H9 (cell line): ENCODE measurements around the gene MXRA5. TPM values are rescaled to one million over a fixed set of nuclear protein-coding genes. Genes with fewer than 3 reads are reported as not detected.
"Not testable (repeated sequence)": the region's sequence is repeated elsewhere in the genome, so short reads cannot be mapped to it uniquely, and the experiment has no call there.

Experiments
- DNase-seq: peaks from one replicate; pipeline ENCODE4 v3.0.0-alpha.2; 2017
- H2AFZ ChIP-seq: one replicate; pipeline ENCODE4 v1.6.1; 2013; ENCODE audit warnings: mild to moderate bottlenecking, low read length, control low read depth, moderate library complexity
- H2AK5ac ChIP-seq: 2 replicates; pipeline ENCODE4 v1.6.1; 2013; ENCODE audit warnings: low read length, control low read depth, mixed read lengths; ENCODE audit not compliant: insufficient read length
- H2BK120ac ChIP-seq: one replicate; pipeline ENCODE4 v1.6.1; 2013; ENCODE audit warnings: low read depth, mild to moderate bottlenecking, low read length, control low read depth, inconsistent platforms; ENCODE audit not compliant: poor library complexity, severe bottlenecking
- H2BK12ac ChIP-seq: 2 replicates; pipeline ENCODE4 v1.6.1; 2013; ENCODE audit warnings: low read length, control low read depth, mixed read lengths, low read depth; ENCODE audit not compliant: insufficient read length
- H2BK15ac ChIP-seq: 2 replicates; pipeline ENCODE4 v1.6.1; 2013; ENCODE audit warnings: low read depth, low read length, control low read depth
- H2BK20ac ChIP-seq: one replicate; pipeline ENCODE4 v1.6.1; 2013; ENCODE audit warnings: low read depth, mild to moderate bottlenecking, low read length, control low read depth, inconsistent platforms; ENCODE audit not compliant: poor library complexity, severe bottlenecking
- H2BK5ac ChIP-seq: 2 replicates; pipeline ENCODE4 v1.6.1; 2013; ENCODE audit warnings: low read length, control low read depth, mixed read lengths; ENCODE audit not compliant: insufficient read length
- H3K14ac ChIP-seq: 2 replicates; pipeline ENCODE4 v1.6.1; 2013; ENCODE audit warnings: low read length, control low read depth; ENCODE audit not compliant: insufficient read depth
- H3K18ac ChIP-seq: 2 replicates; pipeline ENCODE4 v1.6.1; 2013; ENCODE audit warnings: low read depth, mild to moderate bottlenecking, mixed read lengths, low read length, control low read depth; ENCODE audit not compliant: insufficient read length
- H3K23ac ChIP-seq: 2 replicates; pipeline ENCODE4 v1.6.1; 2013; ENCODE audit warnings: low read length, control low read depth, mixed read lengths, low read depth; ENCODE audit not compliant: insufficient read length
- H3K23me2 ChIP-seq: 2 replicates; pipeline ENCODE4 v1.6.1; 2013; ENCODE audit warnings: low read depth, mild to moderate bottlenecking, mixed read lengths, low read length, control low read depth; ENCODE audit not compliant: insufficient read length, poor library complexity, severe bottlenecking
- H3K27ac ChIP-seq: 2 replicates; pipeline ENCODE4 v1.5.1; 2013; ENCODE audit warnings: low read length, control low read depth, mixed read lengths, low read depth; ENCODE audit not compliant: insufficient read length
- H3K27me3 ChIP-seq: 2 replicates; pipeline ENCODE4 v1.6.1; 2013; ENCODE audit warnings: low read length, control low read depth, inconsistent platforms; ENCODE audit not compliant: insufficient read depth
- H3K4ac ChIP-seq: 2 replicates; pipeline ENCODE4 v1.6.1; 2013; ENCODE audit warnings: low read depth, mild to moderate bottlenecking, control low read depth, inconsistent platforms, low read length, moderate library complexity
- H3K4me1 ChIP-seq: 2 replicates; pipeline ENCODE4 v1.6.1; 2013; ENCODE audit warnings: low read length, control low read depth, inconsistent platforms; ENCODE audit not compliant: insufficient read depth
- H3K4me2 ChIP-seq: 2 replicates; pipeline ENCODE4 v1.6.1; 2013; ENCODE audit warnings: low read length, control low read depth, mixed read lengths; ENCODE audit not compliant: insufficient read length, insufficient read depth
- H3K56ac ChIP-seq: 2 replicates; pipeline ENCODE4 v1.6.1; 2013; ENCODE audit warnings: low read depth, mild to moderate bottlenecking, mixed read lengths, low read length, control low read depth; ENCODE audit not compliant: insufficient read length
- H3K79me1 ChIP-seq: 2 replicates; pipeline ENCODE4 v1.6.1; 2013; ENCODE audit warnings: low read depth, mild to moderate bottlenecking, moderate library complexity, low read length, control low read depth, inconsistent platforms; ENCODE audit not compliant: insufficient read depth, poor library complexity, severe bottlenecking
- H3K79me2 ChIP-seq: 2 replicates; pipeline ENCODE4 v1.6.1; 2013; ENCODE audit warnings: low read length, control low read depth, inconsistent platforms; ENCODE audit not compliant: insufficient read depth
- H3K9ac ChIP-seq: 2 replicates; pipeline ENCODE4 v1.6.1; 2013; ENCODE audit warnings: low read length, control low read depth, mixed read lengths; ENCODE audit not compliant: insufficient read length; ENCODE audit errors: extremely low read depth
- H3K9me3 ChIP-seq: one replicate; pipeline ENCODE4 v1.6.1; 2013; ENCODE audit warnings: low read depth, low read length, inconsistent platforms; ENCODE audit not compliant: control insufficient read depth
- H3T11ph ChIP-seq: one replicate; pipeline ENCODE4 v1.6.1; 2013; ENCODE audit warnings: mild to moderate bottlenecking, low read length, control low read depth, inconsistent platforms
- H4K20me1 ChIP-seq: one replicate; pipeline ENCODE4 v1.6.1; 2013; ENCODE audit not compliant: control insufficient read depth, insufficient read length, insufficient read depth
- H4K5ac ChIP-seq: 2 replicates; pipeline ENCODE4 v1.6.1; 2013; ENCODE audit warnings: low read depth, mild to moderate bottlenecking, mixed read lengths, low read length, control low read depth; ENCODE audit not compliant: insufficient read length
- H4K8ac ChIP-seq: replicated peaks from 2 replicates; pipeline ENCODE4 v1.6.1; 2013; ENCODE audit warnings: low read length, control low read depth, mixed read lengths, low read depth; ENCODE audit not compliant: insufficient read length
- H4K91ac ChIP-seq: 2 replicates; pipeline ENCODE4 v1.6.1; 2013; ENCODE audit warnings: low read depth, mild to moderate bottlenecking, moderate library complexity, mixed read lengths, low read length, control low read depth; ENCODE audit not compliant: insufficient read length
- H3K27ac Mint-ChIP-seq, 3 experiments: 2 replicates in 2 of 3; 3 replicates in 1 of 3; pipeline ENCODE4 v1.8.0; 2020 to 2021; ENCODE audit warnings: mixed read lengths in 3 of 3, mild to moderate bottlenecking in 1 of 3, moderate library complexity in 1 of 3
- H3K27me3 Mint-ChIP-seq: 2 replicates; pipeline ENCODE4 v1.8.0; 2021; ENCODE audit warnings: low read depth, mild to moderate bottlenecking, moderate library complexity, mixed read lengths
- H3K36me3 Mint-ChIP-seq, 3 experiments: 2 replicates in 2 of 3; 3 replicates in 1 of 3; pipeline ENCODE4 v1.8.0; 2020 to 2021; ENCODE audit warnings: low read depth in 3 of 3, mixed read lengths in 3 of 3; ENCODE audit not compliant: insufficient read depth in 1 of 3
- H3K4me1 Mint-ChIP-seq, 2 experiments: 2 replicates each; pipeline ENCODE4 v1.8.0; 2020; ENCODE audit warnings: mixed read lengths in 2 of 2
- H3K4me3 Mint-ChIP-seq, 2 experiments: 2 replicates in 1 of 2; 3 replicates in 1 of 2; pipeline ENCODE4 v1.8.0; 2020 to 2021; ENCODE audit warnings: mild to moderate bottlenecking in 2 of 2, mixed read lengths in 2 of 2, moderate library complexity in 1 of 2
- H3K9me3 Mint-ChIP-seq, 2 experiments: 2 replicates in 1 of 2; 3 replicates in 1 of 2; pipeline ENCODE4 v1.8.0; 2020; ENCODE audit warnings: mild to moderate bottlenecking in 2 of 2, mixed read lengths in 2 of 2, moderate library complexity in 1 of 2
- WGBS: extraction: QIAGEN DNeasy Blood & Tissue Kit; methylation state at CpG from one replicate; pipeline ENCODE4 v1.1.7; 2013; ENCODE audit warnings: missing lambda C conversion rate, low lambda C conversion rate, mixed read lengths; ENCODE audit not compliant: insufficient read length; ENCODE audit errors: extremely low coverage; 5-methylcytosine and 5-hydroxymethylcytosine counted together
- total RNA-seq: library from RNA; stranded (reverse); gene quantifications from 2 replicates; pipeline ENCODE4 v1.2.1, GENCODE V29; 2021
- TF ChIP-seq, protein P1 (sequence below): fragments of 200-600 bp; sonication (generic); conservative IDR thresholded peaks from 3 replicates; pipeline ENCODE4 v1.8.0; 2021; ENCODE audit warnings: antibody characterized with exemption, mild to moderate bottlenecking

Gene MXRA5
- total RNA-seq, 1 experiment from 2014 or later = 1.0 TPM

DNA sequence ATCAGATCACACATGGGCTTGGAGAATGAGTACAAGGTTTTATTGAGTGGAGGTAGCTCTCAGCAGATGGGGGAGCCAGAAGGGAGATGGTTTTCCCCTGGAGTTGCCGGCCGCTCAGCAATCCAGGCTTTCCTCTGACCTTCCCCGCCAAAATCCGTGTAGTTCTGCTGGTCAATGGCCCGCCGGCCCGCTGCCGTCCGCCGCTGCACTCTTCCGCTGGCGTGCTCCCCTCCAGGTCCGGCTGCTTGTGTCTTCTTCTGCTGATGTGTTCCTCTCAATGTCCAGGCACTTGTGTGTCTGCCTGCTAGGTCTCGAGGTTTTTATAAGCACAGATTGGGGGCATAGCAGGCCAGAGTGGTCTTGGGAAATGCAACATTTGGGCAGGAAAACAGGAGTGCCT lies 14.4 kb upstream of the MXRA5 start:
- Histone ChIP-seq H2BK5ac (no peak overlapping the region), H3K14ac (no peak overlapping the region), H4K20me1 (no peaks in the 10 kb centered on the region), H2AK5ac (no peak overlapping the region), H2BK20ac (no peak overlapping the region), H3K27me3 (no peaks in the 10 kb centered on the region), H3K56ac (no peak overlapping the region), H3K4ac (no peak overlapping the region), H2BK12ac (no peak overlapping the region), H3K9me3 (no peaks in the 10 kb centered on the region), H4K91ac (no peak overlapping the region), H3K9ac (no peak overlapping the region), H2BK15ac (no peak overlapping the region), H3K4me1 (no peaks in the 10 kb centered on the region), H3K18ac (no peak overlapping the region), H3K23ac (no peak overlapping the region), H3K4me2 (no peak overlapping the region), H3K79me2 (no peaks in the 10 kb centered on the region), H3K79me1 (no peaks in the 10 kb centered on the region), H4K8ac (no peak overlapping the region), H3K23me2 (no peaks in the 10 kb centered on the region), H2AFZ (no peak overlapping the region), H4K5ac (no peak overlapping the region), H2BK120ac (no peak overlapping the region), H3T11ph (no peak overlapping the region), H3K27ac (no peak overlapping the region)
- Mint-ChIP-seq H3K27ac (peak overlapping the region in 1 of 3 experiments; percentile 67; a peak in 1 of 7 replicates), H3K36me3 (no peaks in the 10 kb centered on the region; a peak in 1 of 7 replicates), H3K9me3 (peaks cover 9 to 14% of the 10 kb centered on the region in 2 experiments; a peak in 4 of 5 replicates), H3K4me1 (peaks cover 6 to 10% of the 10 kb centered on the region in 2 experiments), H3K27me3 (no peaks in the 10 kb centered on the region; the same call in none of the 2 replicates), H3K4me3 (no peak overlapping the region)
- TF ChIP-seq, protein P1, sequence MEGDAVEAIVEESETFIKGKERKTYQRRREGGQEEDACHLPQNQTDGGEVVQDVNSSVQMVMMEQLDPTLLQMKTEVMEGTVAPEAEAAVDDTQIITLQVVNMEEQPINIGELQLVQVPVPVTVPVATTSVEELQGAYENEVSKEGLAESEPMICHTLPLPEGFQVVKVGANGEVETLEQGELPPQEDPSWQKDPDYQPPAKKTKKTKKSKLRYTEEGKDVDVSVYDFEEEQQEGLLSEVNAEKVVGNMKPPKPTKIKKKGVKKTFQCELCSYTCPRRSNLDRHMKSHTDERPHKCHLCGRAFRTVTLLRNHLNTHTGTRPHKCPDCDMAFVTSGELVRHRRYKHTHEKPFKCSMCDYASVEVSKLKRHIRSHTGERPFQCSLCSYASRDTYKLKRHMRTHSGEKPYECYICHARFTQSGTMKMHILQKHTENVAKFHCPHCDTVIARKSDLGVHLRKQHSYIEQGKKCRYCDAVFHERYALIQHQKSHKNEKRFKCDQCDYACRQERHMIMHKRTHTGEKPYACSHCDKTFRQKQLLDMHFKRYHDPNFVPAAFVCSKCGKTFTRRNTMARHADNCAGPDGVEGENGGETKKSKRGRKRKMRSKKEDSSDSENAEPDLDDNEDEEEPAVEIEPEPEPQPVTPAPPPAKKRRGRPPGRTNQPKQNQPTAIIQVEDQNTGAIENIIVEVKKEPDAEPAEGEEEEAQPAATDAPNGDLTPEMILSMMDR = no peak
- WGBS = no CpG with 5 or more reads among the region's 14 CpGs
- DNase-seq = no peak

DNA sequence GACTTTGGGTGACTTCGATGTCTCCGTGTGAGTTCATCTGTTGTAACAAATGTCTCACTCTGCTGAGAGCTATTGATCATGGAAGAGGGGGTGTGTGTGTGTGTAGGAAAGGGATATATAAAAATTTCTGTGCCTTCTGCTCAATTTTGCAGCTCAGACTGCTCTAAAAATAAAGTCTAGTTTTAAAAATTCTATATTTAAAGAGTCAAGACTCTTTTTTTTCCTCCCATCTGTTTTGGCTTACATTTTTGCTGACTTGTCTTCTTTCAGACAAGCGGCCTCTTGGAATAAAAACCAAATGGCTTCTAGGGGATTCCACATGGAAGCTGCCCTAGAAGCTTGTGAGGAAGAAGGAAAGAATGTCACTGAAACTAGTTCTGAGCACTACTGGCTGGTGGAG lies 6.3 kb upstream of the MXRA5 start:
- not testable (repeated sequence) for H3K79me1 ChIP-seq, H3K79me2 ChIP-seq, DNase-seq, H2BK15ac ChIP-seq, H3K9ac ChIP-seq, H2AFZ ChIP-seq, H2BK120ac ChIP-seq, H2BK20ac ChIP-seq, H3K4me1 ChIP-seq, H4K20me1 ChIP-seq, H3K27me3 ChIP-seq, H2BK5ac ChIP-seq, H2AK5ac ChIP-seq, H4K91ac ChIP-seq, H3K27ac Mint-ChIP-seq, H3K4me2 ChIP-seq, H3K4me1 Mint-ChIP-seq, H3K18ac ChIP-seq, H4K5ac ChIP-seq, H3T11ph ChIP-seq, H3K56ac ChIP-seq, H3K27ac ChIP-seq, H3K23me2 ChIP-seq, H3K4ac ChIP-seq, H3K14ac ChIP-seq, H3K9me3 ChIP-seq, H4K8ac ChIP-seq, H3K4me3 Mint-ChIP-seq, H3K23ac ChIP-seq, H2BK12ac ChIP-seq
- Mint-ChIP-seq H3K36me3 (peaks cover 0 to 12% (median 5%) of the 10 kb centered on the region in 3 experiments; a peak in 4 of 7 replicates), H3K27me3 (peaks cover 25% of the 10 kb centered on the region), H3K9me3 (peaks cover 13 to 18% of the 10 kb centered on the region in 2 experiments)
- no CpG with 5 or more reads among the region's 3 CpGs for WGBS
